HK-2 (cell line): ENCODE measurements around the gene PCCA.
"Not testable (repeated sequence)": the region's sequence is repeated elsewhere in the genome, so short reads cannot be mapped to it uniquely, and the experiment has no call there.

Source experiments
- DNase-seq: peaks from one replicate; pipeline ENCODE4 v3.0.0-alpha.2; 2018; ENCODE audit not compliant: unreplicated experiment

PCCA gene

DNA sequence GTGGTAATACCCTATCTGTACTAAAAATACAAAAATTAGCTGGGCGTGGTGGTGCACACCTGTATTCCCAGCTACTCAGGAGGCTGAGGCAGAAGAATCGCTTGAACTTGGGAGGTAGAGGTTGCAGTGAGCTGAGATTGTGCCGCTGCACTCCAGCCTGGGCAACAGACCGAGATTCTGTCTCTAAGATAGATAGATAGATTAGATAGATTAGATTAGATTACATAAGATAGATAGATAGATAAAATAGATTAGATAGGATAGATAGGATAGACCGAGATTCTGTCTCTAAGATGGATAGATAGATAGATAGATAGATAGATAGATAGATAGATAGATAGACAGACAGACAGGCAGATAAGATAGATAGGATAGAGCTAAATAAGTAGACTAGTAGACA lies 435.8 kb downstream of the PCCA start:
- not testable (repeated sequence) for DNase-seq

DNA sequence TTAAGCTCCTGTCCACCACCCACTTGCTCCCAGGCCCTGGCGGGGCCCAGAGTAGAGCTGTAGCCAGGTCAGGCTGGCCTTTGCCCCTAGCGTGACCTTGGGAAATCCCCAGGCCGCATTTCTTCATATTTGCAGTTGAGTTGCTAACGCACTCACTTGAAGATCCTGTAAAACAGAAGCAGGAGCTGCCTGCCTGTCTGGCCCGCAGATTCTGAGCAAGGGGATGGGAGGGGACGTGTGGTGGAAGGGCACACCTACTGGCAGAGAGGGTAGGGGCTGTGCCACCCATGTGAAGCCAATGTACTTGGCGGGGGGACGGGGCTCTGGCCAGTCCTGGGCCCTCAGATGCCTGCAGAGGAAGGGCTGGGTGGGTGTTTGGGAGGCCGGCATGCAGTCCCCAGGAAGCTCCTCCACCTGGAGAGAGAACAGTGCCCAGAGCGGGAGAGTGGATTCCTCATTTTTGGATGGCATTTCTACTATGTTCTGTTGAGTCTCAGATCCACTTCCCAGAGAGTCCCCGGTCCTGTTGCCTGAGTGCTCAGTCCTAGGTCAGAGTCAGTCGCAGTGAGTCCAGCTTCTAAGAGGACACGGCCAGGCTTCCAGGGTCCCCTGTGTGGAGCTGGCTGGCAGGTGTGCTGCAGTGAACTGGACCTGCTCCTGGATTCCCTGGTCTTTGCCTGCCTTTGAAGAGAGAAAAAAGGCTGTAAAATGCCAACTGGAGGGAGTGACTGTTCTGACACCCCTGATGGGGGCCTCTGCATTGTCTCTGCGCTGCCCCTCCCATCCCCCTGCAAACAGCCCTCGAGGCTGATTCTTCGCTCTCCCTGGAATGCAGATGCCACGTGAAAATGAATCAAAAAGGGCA lies 436.8 kb downstream of the PCCA start:
- DNase-seq, result no peak

DNA sequence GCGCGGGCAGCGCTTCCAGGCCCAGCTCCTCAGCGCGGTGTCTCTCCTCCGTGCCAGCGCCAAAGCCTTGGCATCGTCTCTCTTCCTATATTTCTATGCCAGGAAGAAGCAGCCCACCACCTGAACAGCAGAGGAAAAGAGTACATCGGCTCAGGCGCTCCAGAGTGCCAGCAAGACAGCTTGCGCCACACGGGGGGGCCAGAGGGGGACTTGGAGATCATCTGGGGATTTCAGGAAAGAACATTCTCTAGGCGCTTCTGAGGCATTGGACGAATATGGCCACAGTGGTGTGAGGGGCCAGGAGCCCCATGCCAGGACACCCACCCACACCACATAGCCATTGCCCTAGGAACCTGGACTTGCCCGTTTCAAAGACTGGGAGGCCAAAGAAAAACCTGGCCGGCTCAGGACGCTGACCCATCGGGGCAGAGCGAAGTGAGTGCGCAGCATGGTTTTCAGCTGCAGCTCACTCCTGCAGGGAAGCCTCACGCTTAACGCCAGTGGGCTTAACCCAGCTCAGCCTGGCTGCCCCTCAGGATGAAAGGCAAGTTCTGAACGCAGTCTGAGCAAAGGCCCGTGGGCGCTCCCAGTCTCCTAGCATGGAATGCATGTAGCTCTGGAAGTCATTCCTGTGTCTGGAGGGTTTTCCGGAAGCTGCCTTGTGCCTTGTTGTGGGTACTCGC lies 437.6 kb downstream of the PCCA start:
- no peak for DNase-seq

DNA sequence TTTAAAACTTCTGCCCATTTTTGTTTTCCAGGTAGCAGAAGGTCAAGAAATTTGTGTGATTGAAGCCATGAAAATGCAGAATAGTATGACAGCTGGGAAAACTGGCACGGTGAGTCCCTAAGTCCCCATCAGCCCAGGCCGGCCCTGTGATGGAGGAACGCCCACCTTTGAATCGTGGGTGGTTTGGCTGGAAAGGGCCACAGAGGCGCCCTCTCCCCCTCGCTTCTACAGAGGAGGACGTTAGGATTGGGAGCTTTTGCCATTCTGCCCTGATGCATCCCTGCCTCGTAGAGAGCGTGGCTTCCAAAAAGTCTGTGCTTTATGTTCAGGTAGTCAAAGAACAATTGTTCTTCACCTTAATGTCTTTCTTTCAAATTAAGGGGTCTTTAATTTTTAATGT lies 438.8 kb downstream of the PCCA start:
- no peak for DNase-seq

DNA sequence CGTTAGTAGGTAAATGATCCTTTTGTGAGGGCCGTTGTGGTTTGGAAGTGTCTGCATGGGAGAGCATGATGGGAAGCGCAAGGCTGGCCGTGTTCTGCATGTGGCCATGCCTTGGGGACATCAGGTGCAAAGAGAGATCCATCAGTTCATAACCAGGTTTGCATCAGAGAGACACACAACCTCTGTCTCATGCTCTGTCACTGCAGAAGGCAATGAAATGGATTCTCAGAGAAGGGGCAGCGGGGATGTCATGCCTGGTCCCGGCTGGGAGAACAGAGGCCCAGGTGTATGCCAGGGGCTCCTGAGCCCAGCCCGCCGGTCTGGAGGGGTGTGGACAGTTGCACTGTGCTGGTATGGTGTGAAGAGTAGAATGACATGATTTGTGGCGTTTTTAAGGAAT lies 439.5 kb downstream of the PCCA start:
- no peak for DNase-seq

DNA sequence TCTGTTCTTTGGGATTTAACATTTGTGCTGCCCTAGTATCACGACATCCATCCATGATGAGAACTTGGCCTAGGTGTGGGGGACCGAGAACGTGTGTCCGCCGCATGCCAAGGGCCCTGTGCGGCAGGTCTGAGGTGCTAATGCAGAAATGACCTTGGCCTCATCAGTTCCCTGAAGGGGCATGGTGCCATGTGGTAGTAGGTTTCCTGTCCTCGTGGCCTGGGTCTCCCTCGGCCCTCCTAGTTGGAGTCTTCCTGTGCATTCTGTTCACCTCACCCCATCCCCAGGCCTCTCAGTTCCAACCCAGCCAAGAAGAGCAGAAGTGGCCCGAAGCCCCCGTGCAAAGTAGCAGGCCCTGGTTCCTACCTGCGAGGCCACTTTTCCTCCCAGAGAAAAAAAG lies 439.9 kb downstream of the PCCA start:
- DNase-seq, result no peak

DNA sequence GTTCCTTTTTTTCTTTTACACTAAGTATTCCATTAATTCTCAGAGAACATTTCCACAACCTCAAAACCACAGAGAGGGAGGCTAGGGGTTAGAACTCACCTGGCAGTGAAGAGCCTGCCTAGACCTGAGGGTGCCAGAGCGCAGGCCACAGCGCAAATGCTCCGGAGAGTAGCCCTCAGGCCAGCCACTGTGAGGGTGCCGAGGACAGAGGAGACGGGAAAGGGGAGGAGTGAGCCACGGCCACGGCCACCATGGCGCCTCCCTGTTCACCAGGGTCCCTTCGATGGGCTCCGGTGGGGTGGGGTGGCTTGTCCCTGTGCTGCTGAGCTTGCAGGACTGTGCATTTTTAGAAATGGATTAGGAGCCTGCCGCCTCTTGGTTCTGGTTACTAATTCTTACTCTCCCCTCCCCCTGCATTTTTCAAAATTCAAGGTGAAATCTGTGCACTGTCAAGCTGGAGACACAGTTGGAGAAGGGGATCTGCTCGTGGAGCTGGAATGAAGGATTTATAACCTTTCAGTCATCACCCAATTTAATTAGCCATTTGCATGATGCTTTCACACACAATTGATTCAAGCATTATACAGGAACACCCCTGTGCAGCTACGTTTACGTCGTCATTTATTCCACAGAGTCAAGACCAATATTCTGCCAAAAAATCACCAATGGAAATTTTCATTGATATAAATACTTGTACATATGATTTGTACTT lies 440.9 kb downstream of the PCCA start:
- no peak for DNase-seq

DNA sequence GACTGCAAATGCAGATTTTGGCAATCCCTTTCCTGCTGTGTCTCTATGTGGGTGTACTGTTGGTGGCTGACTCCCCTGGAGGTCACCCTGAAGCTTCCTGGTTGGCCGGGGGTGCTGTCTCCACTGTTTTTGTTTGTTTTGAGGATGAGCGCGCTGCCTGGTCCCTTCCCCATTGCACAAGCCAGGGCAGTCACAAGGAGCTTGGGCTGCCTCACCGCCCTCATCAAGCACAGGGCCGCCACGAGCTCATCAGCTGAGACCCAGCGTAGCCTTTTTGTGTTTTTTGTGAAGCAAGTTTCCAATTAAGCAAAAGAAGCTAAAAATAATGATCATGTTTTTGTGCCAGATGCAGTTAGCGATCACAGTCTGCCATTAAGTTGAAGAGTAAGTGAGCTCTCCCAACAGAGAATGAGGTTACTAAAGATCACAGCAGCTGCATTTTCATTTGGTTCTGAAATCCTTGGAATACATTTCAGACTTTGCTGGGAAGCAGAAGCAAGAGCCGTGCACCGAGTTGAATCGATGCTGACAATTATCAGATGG lies 441.8 kb downstream of the PCCA start:
- no peak for DNase-seq

DNA sequence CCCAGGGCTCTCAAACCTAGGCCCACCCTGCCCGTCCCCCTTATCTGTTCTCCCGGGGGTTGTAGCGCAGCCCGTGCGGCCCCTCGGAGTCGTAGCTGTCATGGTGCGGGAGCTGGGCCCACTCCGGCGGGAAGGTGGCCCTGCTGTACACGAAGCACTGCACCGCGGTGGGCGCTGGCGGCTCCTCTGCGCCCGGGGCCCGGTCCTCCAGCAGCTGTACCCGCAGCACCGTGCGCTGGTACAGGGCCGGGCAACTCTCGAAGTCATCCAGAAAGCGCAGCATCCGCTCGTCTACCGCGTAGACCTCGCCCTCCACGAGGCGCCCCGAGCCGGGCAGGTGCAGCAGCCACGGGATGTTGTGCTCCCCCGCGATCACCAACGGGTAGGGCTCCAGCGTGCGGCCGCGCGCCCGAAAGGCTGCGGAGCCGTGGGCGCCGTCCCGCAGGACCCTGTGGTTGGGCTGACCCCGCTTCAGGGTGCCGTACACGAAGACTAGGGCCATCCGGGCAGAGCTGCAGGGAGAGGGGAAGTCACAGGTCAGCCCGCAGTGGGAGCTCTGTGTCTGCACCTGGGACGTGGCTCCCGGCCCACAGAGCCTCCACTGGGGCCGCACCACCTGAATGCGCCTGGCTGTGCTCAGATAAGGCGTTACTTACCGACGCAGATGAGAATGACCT lies 443.3 kb downstream of the PCCA start:
- no peak for DNase-seq

DNA sequence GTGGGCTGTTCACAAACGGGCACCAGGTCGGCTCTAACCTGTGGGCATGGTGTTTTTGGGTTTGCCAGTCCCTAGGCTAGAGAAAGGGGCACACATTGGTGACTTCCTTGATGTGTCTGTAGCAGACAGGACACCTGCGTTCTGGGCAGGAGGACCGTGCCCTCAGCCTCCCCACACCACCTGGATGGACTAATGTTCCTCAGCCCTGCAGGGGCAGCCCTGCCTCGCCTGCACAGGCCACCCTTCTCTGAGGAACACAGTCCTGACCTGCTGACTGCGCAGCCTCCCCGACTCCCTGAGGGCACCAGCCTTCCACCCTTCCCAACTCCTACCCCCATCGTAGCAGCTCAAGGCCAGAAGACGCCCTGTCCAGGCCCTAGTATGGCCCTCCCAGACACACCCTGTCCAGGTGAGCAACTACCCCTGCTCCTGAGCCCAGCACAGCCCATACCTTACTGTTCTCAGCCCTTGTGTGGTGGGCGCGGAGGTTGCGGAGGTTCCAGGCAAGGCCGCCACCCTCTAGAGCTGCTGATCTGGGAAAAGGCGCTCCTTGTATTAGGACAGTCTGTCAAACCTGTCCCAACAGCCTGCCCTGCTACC lies 444.0 kb downstream of the PCCA start:
- no peak for DNase-seq

DNA sequence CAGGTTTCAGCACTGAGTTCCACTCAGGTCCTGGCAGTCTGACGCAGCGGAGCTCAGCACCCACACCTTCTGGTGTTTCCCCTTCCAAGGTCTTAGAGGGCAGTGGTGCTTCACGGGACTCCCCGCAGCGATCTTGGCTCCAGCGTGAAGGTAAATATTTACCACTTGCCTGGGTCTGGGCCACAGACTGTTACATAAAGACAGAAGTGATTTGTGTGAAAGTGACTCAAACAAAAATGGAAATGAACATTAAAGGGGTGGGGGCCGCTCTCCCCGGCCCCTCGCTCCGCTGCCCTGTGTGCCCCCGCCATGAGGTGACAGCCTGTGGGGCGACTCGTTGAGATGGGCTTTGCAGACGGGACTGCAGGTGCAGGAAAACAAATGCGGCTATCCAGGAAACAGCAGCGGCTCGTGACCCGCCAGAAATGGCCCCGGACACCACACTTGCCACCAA lies 444.7 kb downstream of the PCCA start:
- no peak for DNase-seq

DNA sequence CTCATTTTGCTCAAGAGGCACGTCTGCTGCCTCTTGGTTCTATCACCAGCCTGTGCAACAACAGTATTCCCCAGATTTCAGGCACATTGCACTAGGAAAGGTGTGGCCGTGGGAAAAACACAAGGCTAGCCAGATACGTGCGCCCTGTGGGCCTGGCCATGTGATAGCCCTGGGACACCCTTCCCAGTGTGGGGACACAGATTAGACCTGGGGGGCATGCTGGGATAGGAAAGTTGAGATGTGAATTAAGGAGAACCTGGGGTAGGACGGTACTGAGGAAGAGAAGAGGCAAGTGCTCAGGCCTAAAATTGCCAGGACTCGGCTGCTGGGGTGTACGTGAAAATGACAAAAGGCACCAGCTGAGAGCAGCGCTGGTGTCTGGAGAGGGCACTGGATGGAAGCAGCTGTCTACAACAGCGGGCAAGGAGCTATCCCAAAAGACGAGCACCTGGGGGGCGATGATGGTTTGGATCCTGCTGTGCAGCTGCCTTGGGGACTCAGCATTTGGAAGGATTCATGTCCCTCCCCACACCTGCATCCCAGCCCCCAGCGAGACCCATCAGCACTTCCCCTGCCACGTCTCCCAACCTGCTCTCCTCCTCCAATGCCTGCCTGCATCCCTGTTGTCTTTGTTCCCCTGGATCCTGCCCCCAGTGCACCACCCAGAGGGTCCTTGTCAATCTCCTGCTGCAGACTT lies 445.4 kb downstream of the PCCA start:
- DNase-seq, result no peak

DNA sequence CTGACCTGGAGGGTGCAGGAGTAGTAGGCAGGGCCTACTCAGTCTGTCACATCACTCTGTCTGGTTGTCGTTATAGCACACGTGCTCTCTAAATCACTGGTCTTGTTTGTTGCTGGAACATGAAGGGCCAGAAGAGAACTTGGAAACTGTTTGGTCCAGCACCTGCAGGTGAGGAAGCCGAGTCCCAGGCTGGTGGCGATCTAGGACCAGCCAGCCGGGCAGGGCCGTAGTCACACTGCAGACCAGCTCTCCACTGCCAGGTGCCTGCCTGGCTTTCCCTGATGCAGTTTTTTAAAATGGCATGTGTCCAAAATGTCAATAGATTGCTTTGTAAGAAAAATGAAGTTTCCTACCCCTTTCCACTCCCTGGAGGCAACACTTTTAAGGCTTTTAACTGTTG lies 446.0 kb downstream of the PCCA start:
- DNase-seq, result no peak

DNA sequence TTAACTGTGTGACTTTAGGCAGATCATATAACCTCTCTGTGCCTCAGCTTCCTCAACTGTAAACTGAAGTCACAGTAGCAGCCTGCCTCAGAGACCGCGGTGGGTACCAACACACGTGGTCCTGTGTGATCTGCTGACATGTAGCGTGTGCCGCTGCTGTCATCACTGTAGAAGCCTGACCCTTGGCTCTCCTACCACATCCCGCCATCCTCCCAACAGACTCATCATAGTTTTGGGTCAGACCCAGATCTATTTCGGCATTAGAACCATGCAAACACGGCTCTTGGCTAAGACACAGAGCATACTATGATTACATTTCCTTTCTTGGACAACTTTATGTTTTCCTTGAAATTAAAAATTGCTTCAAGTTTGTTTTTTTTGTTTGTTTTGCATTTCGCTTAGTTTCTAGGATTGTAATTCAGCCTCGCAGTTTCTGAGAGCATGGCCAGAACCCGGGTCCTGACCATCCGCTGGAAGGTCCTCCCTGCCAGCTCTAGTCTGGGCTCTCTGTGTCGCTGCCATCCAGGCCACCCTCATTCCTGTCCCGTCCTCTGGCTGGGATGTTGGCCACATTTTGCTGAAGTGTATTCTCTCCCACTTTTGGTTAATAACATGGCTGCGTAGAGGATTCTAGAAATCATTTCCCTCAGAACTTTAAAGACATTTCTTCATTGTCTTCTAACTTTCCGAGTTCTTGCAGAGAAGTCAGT lies 446.7 kb downstream of the PCCA start:
- DNase-seq, result no peak

DNA sequence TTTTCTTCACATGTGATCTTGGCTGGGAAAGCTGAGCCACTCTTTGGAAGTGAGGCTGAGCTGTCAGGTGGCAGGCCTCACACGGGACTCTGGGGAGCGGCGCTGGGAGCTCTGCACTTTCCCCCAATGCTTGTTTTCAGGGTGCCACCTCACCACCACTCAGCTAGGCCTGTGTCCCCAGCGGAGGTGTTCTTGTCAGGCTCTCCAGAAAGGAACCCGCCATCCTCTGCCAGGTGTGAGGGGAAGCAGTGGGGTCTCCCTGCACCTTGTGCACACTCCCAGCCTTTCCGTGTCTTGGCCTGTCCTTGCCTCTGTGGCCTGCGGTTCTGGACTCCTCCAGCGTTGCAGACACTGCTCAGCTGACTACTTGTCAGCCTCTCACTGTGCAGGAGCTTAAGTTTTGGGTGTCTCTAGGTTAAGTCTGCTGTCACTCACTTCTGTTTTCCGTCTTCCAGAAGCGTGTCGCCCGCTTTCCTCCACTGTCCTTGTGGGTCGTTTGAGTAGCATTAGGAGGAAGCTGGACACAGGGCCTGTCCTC lies 447.8 kb downstream of the PCCA start:
- DNase-seq, result no peak

DNA sequence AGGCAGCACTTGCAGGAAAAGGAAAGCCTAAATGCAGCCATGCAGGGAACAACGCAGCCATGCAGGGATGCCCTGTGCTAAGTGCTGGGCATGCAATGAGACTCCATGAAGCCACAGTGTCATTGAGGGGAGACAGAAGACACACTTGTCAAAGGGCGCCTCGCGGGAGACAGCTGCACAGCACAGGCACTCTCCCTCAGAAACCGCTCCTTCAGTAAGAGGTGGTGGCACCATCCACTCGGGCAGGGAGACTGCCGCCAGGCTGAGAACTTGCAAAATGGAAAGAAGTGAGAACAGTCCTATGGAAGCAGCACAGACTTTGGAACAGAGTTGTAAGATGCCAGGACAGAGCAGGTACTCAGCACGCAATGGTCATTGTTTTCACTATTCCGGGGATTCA lies 448.6 kb downstream of the PCCA start:
- DNase-seq, result no peak

DNA sequence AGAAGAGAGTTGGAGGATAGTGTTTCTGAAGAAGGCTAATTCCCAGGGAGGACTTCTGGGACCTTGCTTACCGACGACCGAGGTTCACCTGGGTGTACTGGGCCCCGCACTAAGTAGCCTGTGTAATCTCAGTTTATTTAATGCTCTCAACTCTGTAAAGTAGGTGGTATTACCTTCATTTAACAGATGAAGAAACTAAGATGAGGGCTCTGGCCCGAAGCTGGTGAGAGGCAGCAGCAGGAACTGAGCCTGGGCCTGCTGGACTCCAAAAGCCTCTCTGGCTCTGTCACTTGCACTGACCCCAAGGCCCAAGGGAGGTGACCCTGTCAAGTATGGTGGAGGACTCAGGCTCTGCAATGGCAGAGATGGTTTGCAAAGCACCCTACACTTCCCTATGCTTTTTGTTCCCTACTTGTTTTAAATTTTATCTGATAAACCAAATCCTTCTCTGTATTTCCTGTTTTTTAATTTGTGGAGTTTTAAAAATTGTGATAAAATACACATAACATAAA lies 449.1 kb downstream of the PCCA start:
- DNase-seq, result no peak

DNA sequence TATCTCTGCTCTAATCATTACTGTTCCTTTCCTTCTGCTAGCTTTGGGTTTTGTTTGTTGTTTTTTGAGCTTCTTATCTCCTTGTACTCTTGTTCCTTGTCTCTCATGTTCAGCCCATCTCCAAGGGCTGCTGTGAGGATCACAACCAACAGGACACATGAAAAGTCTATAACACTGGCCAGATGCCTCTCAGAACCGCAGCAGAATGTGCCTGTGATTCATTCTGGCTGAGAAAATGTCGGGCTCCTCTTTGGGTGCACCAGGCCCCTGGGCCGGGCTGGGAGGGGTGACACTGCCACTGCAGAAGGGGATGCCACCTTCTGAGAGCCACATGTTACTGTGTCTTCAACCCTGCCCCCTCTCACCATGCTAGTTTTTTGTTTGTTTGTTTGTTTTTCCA lies 451.7 kb downstream of the PCCA start:
- DNase-seq, result no peak
